Gastroesophageal sphincter (tissue), 4 donors: ENCODE data around the gene SULT1C3. TPM values are rescaled to one million over a fixed set of nuclear protein-coding genes. Genes with fewer than 3 reads are reported as not detected.

Experiments used
- ATAC-seq: fragments of 150-250 bp; one replicate; pipeline ENCODE4 v1.9.1; 2016; ENCODE audit warnings: mild to moderate bottlenecking, moderate library complexity
- H3K27ac ChIP-seq, 4 donors: fragments of 200-600 bp; sonication (generic) in 3 of 4; 1 replicate in 3 of 4; 2 replicates in 1 of 4; pipeline ENCODE4 v1.5.1; 2016 to 2019
- H3K27me3 ChIP-seq: fragments of 200-600 bp; sonication (generic); one replicate; pipeline ENCODE4 v1.5.1; 2019
- H3K36me3 ChIP-seq, 2 donors: fragments of 200-600 bp; sonication (generic); one replicate each; pipeline ENCODE4 v1.5.1; 2019; ENCODE audit warnings: control low read depth in 1 of 2
- H3K4me1 ChIP-seq, 3 donors: fragments of 200-600 bp; sonication (generic); 1 replicate in 2 of 3; 2 replicates in 1 of 3; pipeline ENCODE4 v1.5.1; 2016 to 2019; ENCODE audit warnings: control low read depth in 2 of 3
- H3K4me3 ChIP-seq, 2 donors: fragments of 200-600 bp; sonication (generic); one replicate each; pipeline ENCODE4 v1.5.1; 2019; ENCODE audit warnings: mild to moderate bottlenecking in 1 of 2, moderate library complexity in 1 of 2
- H3K9me3 ChIP-seq, 3 donors: fragments of 200-600 bp; sonication (generic); one replicate each; pipeline ENCODE4 v1.5.1; 2017 to 2019; ENCODE audit warnings: control low read depth in 2 of 3
- CTCF ChIP-seq, 4 experiments: fragments of 200-600 bp in 2 of 4; fragments of 450-650 bp in 2 of 4; sonication (generic) in 1 of 4; IDR thresholded peaks; one replicate each; pipeline ENCODE4 v1.5.1; 2017 to 2019; ENCODE audit warnings: antibody characterized with exemption in 4 of 4, mild to moderate bottlenecking in 2 of 4, moderate library complexity in 2 of 4
- EP300 ChIP-seq: sonication (generic); formaldehyde crosslinking; IDR thresholded peaks from one replicate; pipeline ENCODE4 v1.6.1; 2017; ENCODE audit warnings: antibody characterized with exemption, mild to moderate bottlenecking
- POLR2A ChIP-seq, 2 donors: fragments of 450-650 bp; IDR thresholded peaks; one replicate each; pipeline ENCODE4 v1.6.1; 2017; ENCODE audit warnings: antibody characterized with exemption in 2 of 2, mild to moderate bottlenecking in 2 of 2, moderate library complexity in 1 of 2
- POLR2AphosphoS5 ChIP-seq: sonication (generic); formaldehyde crosslinking; IDR thresholded peaks from one replicate; pipeline ENCODE4 v1.6.1; 2017; ENCODE audit warnings: antibody characterized with exemption
- WGBS, 2 donors: methylation state at CpG; one replicate each; pipeline ENCODE4 v1.1.5; 2018; ENCODE audit warnings: low coverage in 1 of 2; 5-methylcytosine and 5-hydroxymethylcytosine counted together
- total RNA-seq, 4 donors: library from RNA; depleted of rRNA; stranded (reverse); fragments of >200 nt; gene quantifications; one replicate each; pipeline ENCODE4 v1.1.0, GENCODE V29; 2016

Gene SULT1C3
- total RNA-seq, 4 donors from 2014 or later, result not detected

- 74 to 94% methylated on average over 6 of the region's 6 CpGs for WGBS, 2 donors
These were observed 3.0 kb upstream of the SULT1C3 start for GRCh38 chr2:108236676-108237335.

DNA sequence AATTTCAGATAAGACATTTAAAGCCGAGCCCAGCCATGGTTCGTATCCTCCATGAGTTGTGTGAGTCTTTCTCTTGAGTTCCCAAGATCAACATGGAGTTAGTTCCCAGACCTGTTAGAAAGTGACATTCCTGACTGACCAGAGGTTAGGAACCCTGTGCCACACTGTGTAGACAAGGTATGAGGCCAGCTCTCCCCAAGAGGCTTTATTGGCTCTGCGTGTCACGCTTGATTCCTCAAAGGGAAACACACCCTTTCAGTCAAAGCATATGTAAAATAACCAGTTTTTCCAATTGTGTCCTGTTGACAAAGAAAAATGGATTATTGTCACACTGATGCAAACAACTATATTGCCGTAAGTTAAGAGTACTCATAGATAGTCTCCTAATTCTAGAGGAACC is 1.2 kb downstream of the SULT1C3 start:
- 94% methylated on average over 5 of the region's 5 CpGs for WGBS, 2 donors
- Histone ChIP-seq H3K27ac (no peak overlapping the region), H3K9me3 (peaks cover 0 to 28% (median 0%) of the 10 kb centered on the region in 3 donors), H3K27me3 (no peaks in the 10 kb centered on the region), H3K36me3 (no peaks in the 10 kb centered on the region), H3K4me3 (no peak overlapping the region), H3K4me1 (no peaks in the 10 kb centered on the region)
- TF ChIP-seq POLR2A (IDR thresholded peaks at IDR 0.05) (no peak), EP300 (no peak), CTCF (IDR thresholded peaks at IDR 0.05) (no peak), POLR2AphosphoS5 (no peak)
- no peak for ATAC-seq

More at GRCh38 chr2:108236676-108237335, 3.0 kb upstream of the SULT1C3 start:
- no peaks in the 10 kb centered on the region for H3K27me3 ChIP-seq
- H3K4me3 ChIP-seq, result no peak overlapping the region
- H3K36me3 ChIP-seq, result no peaks in the 10 kb centered on the region
- ATAC-seq, result no peak
- H3K9me3 ChIP-seq, result peaks cover 0 to 17% (median 0%) of the 10 kb centered on the region in 3 donors
- no peak for TF ChIP-seq EP300
- TF ChIP-seq POLR2A (IDR thresholded peaks at IDR 0.05), result no peak
- no peak for TF ChIP-seq POLR2AphosphoS5
- TF ChIP-seq CTCF (IDR thresholded peaks at IDR 0.05), result no peak
- H3K4me1 ChIP-seq, result no peaks in the 10 kb centered on the region
- H3K27ac ChIP-seq, result no peak overlapping the region

DNA sequence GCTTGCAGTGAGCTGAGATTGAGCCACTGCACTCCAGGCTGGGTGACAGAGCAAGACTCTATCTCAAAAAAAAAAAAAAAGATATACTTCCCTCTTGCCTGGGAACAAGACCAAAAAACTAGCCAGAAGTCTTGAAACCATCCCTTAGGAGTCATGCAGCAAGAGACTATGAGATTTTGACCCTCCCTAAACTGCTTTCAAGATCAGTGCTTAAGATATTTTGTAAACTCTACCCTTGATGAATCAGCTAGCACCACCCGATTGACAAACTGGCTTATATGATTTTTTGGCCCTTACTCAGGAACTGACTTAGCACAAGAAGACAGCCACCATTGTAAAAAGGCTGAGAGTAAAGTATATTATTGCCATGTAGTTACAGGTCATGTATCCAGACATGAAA is 3.8 kb downstream of the SULT1C3 start:
- H3K27ac ChIP-seq, result no peak overlapping the region
- peaks cover 0 to 15% (median 0%) of the 10 kb centered on the region in 3 donors for H3K9me3 ChIP-seq
- no peaks in the 10 kb centered on the region for H3K4me1 ChIP-seq
- H3K27me3 ChIP-seq, result no peaks in the 10 kb centered on the region
- ATAC-seq, result no peak
- TF ChIP-seq POLR2AphosphoS5 (no peak), EP300 (no peak), POLR2A (IDR thresholded peaks at IDR 0.05) (no peak), CTCF (IDR thresholded peaks at IDR 0.05) (no peak)
- no peak overlapping the region for H3K4me3 ChIP-seq
- H3K36me3 ChIP-seq, result no peaks in the 10 kb centered on the region
- WGBS, 2 donors, result 17 to 57% methylated on average over 1 of the region's 1 CpG

DNA sequence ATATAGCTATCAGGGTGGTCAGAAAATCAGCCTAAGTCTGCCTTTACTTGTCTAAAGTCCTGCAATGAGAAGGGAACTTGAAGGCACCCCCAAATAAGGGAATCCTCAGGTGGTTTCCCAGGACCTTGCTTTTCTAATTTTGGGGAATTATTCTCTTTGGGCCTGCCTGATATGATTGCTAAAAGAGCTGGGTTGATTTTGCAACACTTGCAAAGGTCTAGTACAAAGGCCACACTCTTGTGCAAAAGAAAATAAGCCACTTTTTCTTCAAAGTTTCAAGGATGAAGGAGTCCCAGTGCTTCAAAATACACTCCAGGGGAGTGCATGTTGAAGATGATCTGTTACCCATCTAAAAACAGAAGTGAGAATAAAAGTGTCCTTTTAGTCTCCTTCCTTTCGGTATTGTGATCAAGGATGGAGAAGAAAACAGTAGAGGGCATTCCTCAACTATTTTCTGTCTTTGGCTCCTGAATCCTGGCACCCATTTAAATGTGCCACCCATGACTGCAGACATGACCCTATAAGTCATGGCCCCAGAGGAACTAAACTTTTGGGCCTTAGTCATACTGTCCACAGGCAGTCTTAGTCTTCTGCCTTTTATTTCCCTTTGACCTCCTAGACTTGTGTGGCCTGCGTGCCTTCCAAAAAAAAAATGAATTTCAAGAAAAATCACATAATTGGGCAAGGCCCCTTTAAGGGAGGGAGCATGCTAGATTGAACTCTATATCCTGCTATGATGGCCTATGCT is 5.1 kb downstream of the SULT1C3 start:
- Histone ChIP-seq H3K36me3 (no peaks in the 10 kb centered on the region), H3K27ac (no peak overlapping the region), H3K9me3 (peaks cover 0 to 15% (median 0%) of the 10 kb centered on the region in 3 donors), H3K4me1 (no peaks in the 10 kb centered on the region), H3K4me3 (no peak overlapping the region), H3K27me3 (no peaks in the 10 kb centered on the region)
- 83 to 100% methylated on average over 2 of the region's 2 CpGs for WGBS, 2 donors
- ATAC-seq, result no peak
- TF ChIP-seq CTCF (IDR thresholded peaks at IDR 0.05) (no peak), POLR2AphosphoS5 (no peak), POLR2A (IDR thresholded peaks at IDR 0.05) (no peak), EP300 (no peak)

DNA sequence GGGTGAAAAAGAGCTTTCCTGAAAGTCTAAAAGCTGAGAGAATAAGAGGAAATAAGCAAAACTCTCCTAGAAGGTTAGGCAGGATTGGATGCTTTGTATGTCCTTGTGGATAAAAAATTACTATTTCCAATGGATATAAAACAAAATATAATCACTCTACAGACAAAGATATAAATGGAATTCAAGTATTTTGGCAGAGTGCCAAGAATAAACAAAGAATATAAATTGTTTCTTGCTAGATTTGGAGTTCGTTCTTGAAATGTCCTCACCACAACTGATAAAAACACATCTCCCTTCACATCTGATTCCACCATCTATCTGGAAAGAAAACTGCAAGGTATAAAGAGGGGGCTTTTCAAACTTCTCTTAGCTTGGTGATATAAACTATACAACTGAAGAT is 13.3 kb downstream of the SULT1C3 start:
- Histone ChIP-seq H3K9me3 (no peaks in the 10 kb centered on the region), H3K4me1 (no peaks in the 10 kb centered on the region), H3K27ac (no peak overlapping the region), H3K36me3 (no peaks in the 10 kb centered on the region), H3K27me3 (no peaks in the 10 kb centered on the region), H3K4me3 (no peak overlapping the region)
- 0% methylated on average over 1 of the region's 1 CpG for WGBS, 2 donors
- no peak for ATAC-seq
- TF ChIP-seq CTCF (IDR thresholded peaks at IDR 0.05) (no peak), EP300 (no peak), POLR2AphosphoS5 (no peak)
